ENCODE results near the gene ZNF571.

DNA sequence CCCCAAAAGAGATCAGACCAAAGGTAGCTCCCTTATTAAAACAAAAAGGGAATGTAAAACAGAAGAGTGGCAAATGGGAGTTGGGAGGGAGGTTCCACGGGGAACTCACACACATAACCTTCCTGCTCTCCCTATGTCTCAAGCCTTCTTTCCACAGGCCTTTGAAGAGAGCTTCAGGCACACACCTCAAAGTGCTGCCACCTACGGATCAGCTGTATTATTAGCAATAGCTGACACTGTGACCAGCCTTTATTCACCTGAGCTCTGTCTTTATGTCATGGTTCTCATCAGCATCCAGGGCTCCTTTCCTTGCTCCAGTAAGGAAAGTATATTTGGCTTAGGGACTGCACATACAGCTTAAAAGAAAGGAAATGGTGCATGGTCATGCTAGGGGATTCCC lies 11.3 kb downstream of the ZNF571 start:
- no peak for TF ChIP-seq POLR2A (IDR thresholded peaks at IDR 0.05)
- TF ChIP-seq, protein P1, sequence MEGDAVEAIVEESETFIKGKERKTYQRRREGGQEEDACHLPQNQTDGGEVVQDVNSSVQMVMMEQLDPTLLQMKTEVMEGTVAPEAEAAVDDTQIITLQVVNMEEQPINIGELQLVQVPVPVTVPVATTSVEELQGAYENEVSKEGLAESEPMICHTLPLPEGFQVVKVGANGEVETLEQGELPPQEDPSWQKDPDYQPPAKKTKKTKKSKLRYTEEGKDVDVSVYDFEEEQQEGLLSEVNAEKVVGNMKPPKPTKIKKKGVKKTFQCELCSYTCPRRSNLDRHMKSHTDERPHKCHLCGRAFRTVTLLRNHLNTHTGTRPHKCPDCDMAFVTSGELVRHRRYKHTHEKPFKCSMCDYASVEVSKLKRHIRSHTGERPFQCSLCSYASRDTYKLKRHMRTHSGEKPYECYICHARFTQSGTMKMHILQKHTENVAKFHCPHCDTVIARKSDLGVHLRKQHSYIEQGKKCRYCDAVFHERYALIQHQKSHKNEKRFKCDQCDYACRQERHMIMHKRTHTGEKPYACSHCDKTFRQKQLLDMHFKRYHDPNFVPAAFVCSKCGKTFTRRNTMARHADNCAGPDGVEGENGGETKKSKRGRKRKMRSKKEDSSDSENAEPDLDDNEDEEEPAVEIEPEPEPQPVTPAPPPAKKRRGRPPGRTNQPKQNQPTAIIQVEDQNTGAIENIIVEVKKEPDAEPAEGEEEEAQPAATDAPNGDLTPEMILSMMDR (IDR thresholded peaks at IDR 0.05): no peak
